GM19328 (cell line): Measurements from ENCODE around the gene OR6J1.
A peak's percentile ranks its signal among the peaks of the same experiment; 100 is the strongest.
"Not testable (repeated sequence)": the region's sequence is repeated elsewhere in the genome, so short reads cannot be mapped to it uniquely, and the experiment has no call there.

Experiments
- ATAC-seq: cut with Tn5 transposase; IDR thresholded peaks from one replicate; pipeline ENCODE4 v1.9.1; 2021; ENCODE audit warnings: mild to moderate bottlenecking, moderate library complexity; ENCODE audit not compliant: unreplicated experiment

Gene OR6J1

DNA sequence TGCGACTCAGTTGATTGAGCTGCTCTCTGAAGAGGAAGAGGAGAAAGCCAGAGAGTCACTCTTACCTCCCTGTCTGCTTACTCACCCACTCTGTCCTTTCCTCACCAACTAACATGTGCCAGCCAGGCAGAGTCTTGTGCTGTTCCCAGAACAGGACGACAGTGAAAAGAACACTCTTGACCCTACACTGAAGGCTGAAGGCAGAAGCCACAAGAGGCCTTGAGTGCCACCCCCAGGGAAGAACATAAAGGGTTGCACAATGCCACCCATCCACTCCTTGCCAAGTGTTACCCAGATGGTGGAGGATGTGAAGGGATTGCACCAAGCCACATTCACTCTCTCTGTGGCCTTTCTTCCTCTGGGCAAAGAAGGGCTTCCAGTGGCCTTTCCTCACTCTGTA lies 33.2 kb downstream of the OR6J1 start:
- ATAC-seq: no peak

DNA sequence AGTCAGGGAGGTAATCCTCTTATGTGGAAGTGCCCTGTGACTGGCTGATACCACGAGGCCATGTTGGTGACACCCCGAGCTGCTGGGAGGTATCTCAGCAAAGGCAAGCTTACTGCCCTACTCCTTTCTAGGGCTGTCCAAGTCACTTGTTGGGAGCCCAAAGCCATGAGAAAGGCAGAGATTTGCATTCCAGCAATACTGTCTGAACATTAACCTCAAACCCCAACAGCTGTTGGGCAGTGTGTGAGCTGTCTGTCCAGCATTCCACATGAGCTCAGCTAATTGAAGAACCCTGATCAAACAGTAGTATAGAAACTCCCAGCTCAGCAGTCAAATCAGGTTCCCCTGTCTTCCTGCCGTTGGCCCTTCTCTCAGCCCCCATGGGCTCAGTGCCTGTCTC lies 36.9 kb downstream of the OR6J1 start:
- no peak for ATAC-seq

DNA sequence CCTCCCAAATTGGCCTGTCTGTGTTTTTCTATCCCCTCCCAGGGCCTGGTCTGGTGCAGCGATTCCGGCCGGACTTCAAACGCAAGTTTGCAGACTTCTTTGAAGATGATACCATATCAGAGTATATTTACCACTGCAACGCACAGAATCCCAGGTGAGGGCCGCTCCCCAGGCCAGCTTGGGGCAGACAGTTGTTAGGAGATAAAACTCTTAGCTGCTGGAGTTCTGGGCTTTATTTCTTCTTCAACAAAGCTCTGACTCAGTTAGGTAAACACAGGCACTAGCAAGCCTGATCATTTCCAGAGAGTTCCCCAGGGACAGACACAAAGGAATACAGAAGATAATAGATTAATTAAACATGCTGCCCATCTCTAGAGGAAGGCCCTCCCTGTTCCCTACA lies 37.8 kb downstream of the OR6J1 start:
- ATAC-seq: no peak

DNA sequence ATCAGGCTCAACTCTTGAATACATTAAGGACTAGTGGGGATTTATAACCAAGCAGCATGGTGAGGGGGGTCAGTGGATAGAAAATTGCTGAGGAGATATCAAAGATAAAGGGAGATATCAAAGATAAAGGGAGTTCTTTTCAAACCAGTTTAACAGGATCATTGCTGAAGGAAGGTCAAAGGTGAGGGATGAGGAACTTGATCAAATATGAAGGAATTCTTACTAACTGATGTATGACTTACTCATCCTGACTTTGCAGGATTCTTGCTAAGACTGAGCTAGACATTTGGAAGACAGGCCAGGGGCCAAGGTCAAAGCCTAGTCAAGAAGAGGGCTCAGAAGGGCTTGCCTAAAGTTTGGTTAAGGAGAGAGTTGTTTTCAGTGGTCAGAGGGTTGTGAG lies 41.3 kb downstream of the OR6J1 start:
- ATAC-seq: no peak

DNA sequence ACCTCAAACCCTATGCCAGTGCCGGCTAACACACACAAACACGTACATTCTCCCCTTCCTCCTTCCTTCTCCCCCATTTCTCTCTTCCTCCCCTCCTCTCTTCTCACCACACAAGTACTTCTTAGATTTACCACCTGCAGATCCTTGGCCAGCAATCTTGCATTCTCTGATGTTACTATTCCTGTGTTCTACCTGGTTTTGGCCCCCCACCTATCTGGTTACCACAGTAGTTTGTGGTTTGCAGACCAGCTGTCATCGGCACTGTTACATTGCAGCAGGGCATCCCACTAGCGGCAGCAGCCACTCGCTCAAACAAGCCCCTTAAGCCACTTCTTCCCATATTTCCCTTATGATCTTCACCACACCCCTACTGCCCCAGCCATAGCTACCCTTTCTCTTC lies 42.2 kb downstream of the OR6J1 start:
- no peak for ATAC-seq

DNA sequence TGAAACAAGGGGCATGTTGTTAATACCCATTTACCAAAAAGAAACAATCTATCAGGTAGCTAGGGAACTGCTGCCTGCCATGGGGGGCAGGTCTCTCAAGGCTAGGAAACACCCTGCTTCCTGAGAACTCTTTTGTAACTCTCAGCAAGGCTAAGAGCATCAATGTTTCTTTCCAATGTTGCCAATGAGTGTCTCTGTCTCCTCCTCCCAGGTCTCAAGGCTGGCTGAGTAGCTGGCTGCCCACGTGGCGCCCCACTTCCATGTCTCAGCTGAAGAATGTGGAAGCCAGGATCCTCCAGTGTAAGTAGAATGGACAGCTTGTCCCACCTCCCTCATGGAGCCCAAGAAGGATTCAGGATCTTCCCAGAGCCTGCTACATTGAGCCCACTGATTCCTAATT lies 42.7 kb downstream of the OR6J1 start:
- no peak for ATAC-seq

DNA sequence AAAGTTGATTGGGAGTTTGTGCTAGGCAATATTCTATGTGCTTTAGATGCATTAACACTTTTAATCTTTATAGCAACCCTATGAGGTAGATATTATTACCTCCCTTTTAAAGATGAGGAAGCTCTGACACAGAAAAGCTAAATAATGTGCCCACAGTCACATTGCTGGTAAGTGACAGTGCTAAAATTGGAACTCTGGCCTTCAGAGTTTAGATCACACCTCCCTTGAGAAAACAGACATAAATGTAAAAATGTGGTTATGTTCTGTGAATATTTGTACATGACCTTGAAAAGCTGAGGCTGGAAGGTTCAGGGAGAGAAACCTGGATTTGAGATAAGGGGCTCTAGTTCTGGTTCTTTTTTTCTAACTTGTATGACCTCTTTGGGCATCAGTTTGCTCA lies 44.1 kb downstream of the OR6J1 start:
- ATAC-seq: no peak

DNA sequence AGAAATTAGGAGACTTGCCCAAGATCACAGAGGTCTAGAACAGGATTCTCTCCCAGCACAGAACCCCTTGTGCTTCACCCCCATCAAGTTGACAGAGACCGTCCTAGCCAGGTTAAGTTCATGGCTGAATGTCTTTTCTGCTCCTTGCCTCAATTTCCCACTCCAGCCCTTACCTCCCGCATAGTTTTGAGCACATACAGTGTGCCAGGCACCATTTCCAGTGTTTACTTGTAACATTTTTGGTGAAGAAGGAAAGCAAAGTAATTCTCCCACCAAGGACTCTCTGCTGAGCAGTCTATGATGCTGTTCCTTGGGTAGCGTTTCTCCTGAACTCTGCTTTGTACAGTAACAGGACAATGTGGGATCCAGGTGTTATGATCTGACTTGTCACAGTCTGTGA lies 44.8 kb downstream of the OR6J1 start:
- no peak for ATAC-seq

DNA sequence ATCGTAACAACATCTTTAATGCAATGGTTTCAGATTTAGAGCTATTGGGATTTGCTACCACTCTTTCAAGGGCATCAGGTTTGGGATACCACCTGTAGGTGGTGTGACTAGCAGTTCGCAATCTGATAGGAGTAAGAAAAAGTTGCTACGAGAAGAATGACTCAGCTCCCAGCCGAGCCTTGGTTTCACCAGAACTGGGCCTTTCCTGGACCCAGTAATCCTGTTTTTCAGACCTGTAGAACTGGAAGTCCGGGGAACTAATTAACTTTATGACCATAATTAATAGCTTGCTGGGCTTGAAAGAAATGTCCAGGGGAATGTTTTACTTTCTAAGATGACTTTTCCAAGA lies 45.3 kb downstream of the OR6J1 start:
- no peak for ATAC-seq

DNA sequence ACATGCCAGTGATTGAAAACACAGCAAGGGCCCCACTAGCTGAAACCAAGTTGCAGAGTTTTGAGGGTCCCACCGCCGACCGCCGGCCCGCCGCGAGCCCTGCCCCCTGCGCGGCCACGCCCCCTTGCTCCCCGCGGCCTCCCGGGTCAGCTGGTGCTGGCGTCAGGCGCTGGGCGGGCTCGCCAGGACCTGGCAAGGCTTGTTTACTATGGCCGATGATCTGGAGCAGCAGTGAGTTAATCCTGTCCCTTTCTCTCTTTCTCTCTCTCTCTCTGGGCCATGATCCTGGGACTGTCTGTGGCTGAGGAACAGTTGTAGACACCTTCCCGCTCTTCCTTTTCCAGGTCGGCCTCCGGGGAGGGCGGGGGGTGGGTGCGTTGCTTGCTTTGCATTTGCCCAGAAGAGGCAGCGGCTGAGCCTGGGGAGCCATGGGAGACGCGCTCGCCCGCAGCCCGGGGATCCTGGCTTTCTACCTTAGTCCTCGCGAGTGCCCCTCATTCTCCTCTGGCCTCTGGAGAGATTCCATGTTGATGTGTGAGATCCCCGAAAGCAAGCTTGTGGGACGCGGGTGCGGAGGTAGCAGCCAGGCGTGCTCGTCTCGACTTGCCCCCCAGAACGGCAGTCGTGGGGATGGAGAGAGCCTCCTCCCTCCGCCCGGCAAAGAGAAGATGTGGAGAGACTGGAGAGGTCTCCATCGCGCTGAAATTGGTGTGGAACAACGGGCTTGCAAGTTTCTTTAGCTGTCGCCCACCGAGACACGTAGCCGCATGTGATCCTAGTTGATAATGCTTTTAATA lies 45.9 kb downstream of the OR6J1 start, which contains the start of gene ABHD4:
Gene ABHD4, plus strand, starts transcription at position 202 of the 797 bp plus-strand sequence. Its CDS starts 7 bp downstream, at position 209.
- ATAC-seq: peak; percentile 70

DNA sequence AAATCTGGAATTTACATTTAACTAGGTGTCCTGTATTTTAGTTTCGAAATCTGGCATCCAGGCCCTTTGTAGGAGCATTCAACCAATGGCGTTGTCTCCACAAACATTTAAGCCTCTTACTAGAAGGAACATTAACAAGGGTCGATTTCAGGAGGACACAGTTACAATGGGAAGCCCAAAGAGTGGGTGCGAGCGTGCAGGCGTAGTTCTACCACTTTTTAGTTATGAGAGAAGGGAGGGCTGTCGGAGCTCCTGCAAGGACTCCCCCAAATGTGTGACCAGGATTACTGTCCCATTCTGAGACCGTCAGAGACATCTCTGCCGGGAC lies 46.4 kb downstream of the OR6J1 start:
- ATAC-seq: peak; percentile 30

DNA sequence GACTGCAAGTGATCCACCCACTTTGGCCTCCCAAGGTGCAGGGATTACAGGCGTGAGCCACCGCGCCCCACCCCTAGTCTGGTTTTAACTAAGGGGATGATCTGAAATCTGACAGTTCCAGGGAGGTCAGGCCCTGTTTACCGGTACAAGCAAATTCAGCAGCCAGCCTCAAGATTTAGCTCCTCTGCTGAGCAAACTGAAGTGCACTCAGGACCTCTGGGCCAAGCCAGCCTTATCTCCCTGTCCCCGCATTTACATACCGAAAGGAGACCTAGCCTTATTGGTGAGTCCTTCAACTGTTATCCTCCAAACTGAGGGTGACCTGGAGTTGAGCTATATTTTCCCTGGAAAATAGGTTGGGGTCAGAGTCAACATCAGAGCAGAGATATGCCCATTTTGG lies 46.9 kb downstream of the OR6J1 start:
- no peak for ATAC-seq

DNA sequence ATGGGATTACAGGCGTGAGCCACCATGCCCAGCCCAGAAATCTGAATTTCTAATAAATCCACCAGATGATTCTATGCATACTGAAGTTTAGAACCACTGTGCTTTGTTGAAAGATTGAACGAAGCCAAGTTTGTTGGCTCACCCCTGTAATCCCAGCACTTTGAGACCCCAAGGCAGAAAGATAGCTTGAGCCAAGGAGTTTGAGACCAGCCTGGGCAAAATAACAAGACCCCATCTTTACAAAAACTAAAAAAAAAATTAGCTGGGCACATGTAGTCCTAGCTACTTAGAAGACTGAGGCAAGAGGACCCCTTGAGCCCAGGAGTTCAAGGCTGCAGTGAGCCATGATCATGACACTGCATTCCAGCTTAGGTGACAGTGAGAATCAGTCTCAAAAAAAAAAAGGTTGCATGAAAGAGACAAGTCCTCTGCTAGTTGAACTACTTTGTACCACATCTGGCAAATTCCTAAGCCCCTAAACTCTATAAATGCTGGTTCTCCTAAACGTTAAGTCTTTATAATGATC lies 47.7 kb downstream of the OR6J1 start:
- ATAC-seq: no peak

DNA sequence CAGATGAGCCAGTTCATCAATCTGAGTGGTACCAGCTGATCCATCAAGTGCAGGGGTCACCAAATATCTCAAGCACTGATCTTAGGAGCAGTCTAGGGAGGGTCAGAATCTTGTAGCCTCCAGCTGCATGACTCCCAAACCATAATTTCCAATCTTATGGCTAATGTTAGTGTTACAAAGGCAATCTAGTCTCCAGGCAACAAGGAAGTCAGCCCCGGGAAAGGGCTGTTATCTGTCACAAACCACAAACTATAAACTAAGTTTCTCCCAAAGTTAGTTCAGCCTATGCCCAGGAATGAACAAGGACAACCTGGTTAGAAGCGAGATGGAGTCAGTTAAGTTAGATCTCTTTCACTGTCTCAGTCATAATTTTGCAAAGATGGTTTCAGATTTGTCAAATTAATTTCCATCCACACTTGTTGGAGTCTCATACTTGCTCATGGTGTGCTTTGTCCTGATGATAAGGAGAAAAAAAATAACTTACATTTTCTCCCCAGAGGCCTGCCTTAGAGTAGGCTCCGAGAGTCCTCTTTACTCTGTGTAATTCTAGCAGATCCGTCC lies 49.9 kb downstream of the OR6J1 start:
- ATAC-seq: no peak

DNA sequence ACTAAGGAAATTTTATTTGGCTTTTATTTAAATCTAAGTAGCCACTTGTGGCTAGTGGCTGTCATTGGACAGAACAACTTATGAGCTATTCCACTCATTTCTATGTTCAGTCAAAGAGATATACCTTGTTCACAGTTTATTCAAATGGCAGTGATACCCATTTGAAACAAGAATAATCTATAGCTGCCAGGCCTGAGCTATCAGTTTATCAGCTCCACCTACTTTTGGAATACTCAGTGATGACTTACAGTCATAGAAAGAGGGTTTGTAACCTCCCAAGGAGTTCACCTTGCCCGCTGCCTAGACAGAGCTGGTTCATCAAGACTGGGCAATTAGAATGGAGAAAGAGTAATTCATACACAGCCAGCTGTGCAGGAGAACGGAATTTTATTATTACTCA lies 50.6 kb downstream of the OR6J1 start:
- no peak for ATAC-seq

DNA sequence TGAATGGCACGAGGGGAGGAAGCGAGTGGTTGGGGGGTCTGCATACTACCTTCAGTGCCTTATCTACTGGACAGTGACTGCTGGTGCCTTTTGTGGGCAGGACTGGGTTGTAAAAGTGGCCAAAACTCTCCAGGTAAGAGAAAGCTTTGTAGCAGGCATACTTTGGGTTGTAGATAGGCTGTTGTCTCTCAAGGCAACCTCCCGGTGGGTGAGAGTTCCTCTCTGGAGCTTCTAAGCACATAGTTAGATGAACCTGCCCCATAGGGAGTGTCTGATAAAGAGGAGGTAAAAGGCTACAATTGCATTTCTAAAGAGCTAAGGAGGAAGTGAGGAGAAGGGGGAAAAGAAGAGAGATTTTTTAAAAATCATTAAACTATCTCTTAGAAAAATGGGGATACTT lies 51.0 kb downstream of the OR6J1 start:
- ATAC-seq: no peak

DNA sequence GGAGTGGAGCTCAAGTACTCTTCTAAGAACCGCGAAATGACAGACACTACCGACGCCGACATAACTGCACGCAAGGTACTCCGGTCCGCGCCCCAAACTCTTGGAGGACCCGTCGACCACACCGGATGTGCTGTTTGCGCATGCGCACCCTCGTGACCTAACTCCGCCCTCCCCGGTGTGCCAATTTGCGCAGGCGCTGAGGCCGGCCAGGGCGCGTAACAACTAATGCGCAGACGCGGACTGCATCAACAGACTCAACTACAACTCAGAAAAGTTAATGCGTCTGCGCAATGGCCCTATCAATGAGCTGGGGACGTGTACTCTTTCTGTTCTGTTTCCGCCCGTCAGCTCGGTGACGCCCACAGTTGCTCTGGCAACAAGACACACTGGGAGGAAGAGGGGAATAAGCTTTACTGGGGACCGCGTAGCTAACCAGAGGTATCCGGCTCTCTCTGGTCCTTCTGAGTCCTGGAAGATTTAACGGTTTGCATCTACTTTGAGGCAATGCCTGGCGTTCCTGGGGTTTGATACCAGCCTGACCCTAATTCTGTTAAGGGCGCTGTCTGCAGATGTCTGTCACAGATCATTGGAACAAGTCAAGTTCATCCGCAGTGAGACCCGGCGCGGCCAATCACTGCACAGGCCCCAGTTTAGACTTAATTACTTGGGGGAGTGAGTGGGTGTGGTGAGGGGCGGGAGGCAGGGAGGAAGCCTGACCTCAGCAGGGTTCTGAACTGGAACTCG lies 54.9 kb downstream of the OR6J1 start, which contains the start of gene DAD1:
Gene DAD1, minus strand, starts transcription at position 129 of the 744 bp plus-strand sequence. Its CDS starts 67 bp downstream, at position 62.
- peak; percentile 92 for ATAC-seq

DNA sequence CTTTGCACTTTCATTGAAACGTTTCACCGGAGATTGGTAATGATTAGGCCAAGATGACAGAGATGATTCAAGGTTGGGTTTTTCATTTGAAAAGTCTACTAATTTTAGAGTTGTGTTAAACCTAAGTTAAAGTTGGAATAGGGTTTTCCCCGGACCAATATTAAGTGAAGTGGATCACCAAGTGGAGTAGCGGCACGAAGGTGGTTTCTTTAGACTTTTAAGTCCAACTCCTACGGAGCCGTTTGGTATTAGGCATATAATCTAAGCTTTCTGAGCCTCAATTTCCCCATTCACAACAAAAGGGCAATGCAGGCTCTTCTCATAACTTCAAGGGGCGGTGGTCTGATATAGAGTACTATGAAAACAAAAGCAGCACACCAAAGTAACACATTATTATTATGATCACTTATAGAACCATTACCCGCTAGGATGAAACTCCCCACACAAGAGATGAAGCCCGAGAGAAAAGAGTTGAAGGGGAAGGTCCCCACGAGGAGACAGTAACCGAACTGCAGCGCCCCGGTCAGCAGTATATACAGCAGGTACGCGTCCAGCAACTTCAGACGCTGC lies 55.5 kb downstream of the OR6J1 start:
- no peak for ATAC-seq

DNA sequence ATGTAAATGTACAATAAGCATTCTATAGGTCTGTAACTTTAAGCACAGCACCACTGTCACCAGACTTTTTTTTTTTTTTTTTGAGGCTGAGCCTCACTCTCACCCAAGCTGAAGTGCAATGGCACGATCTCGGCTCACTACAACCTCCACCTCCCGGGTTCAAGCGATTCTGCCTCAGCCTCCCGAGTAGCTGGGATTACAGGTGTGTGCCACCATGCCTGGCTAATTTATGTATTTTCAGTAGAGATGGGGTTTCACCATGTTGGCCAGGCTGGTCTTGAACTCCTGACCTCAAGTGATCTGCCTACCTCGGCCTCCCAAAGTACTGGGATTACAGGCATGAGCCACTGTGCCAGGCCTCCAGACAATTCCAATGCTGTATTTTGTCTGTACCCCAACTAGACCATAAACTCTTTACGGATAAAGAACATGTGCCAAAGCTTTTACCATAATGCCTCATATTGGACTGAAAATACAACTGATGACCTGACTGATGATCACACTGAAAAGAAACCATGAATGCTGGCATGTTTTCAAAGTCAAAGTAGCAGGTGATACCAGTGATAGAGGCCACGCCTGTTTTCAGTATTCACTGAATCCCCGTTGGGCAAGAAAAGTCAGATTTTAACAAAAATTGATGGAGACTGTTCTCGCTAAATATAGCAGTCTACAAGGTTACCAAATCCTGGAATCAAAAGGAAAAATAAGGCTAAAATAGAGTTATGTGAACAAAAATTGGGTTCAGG lies 56.3 kb downstream of the OR6J1 start:
- not testable (repeated sequence) for ATAC-seq

DNA sequence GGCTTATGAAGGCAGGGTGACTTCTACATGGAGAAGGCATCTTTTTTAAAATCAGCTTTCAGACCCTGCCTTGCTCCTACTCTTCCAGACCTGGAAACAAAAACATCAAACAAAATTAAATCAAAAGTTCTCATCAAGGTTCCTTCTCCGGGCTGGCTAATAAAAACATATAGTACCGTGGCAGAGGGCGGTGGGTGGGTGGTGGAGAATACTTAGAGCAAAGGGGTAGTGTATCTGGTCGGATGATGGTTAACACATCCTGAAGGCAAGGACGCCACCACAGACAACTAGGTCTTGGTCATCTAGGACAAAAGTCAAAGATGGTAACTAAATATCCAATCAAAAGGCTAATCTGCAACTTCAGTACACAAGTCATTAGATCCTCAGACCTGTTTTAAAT lies 56.9 kb downstream of the OR6J1 start:
- no peak for ATAC-seq

DNA sequence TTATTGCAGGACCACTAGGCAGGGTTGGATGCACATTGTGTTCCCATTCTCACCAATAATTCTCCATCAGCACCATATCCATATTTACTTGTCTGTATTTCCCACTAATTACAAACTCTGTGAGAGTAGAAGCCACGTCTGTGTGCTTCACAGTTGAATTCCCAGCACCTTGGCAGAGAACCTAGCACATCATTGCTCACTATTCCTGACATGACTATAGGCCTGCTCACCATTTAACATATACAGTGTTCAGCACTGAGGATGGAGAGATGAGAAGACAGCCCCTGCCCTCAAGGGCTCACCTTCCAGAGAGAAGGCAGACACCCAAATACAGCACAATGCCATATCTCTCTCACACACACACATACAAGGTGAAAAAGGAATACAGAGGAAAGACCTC lies 60.2 kb downstream of the OR6J1 start:
- ATAC-seq: no peak
